Uterus (tissue), 2 donors: Measurements from ENCODE around the gene CD3G.

Experiments used
- CTCF ChIP-seq, 4 experiments: fragments of 200-600 bp in 2 of 4; fragments of 450-650 bp in 2 of 4; sonication (generic) in 2 of 4; IDR thresholded peaks; one replicate each; pipeline ENCODE4 v1.5.1; 2016 to 2019; ENCODE audit warnings: antibody characterized with exemption in 4 of 4, mild to moderate bottlenecking in 2 of 4, moderate library complexity in 1 of 4
- POLR2A ChIP-seq, 2 donors: fragments of 450-650 bp; IDR thresholded peaks; one replicate each; pipeline ENCODE4 v1.6.1; 2016; ENCODE audit warnings: antibody characterized with exemption in 2 of 2, mild to moderate bottlenecking in 1 of 2, moderate library complexity in 1 of 2

GRCh38 chr11:118343981-118344515, at the start of gene CD3G:
- TF ChIP-seq CTCF (IDR thresholded peaks at IDR 0.05) (no peak), POLR2A (IDR thresholded peaks at IDR 0.05) (no peak)
